22Rv1 (cell line): ENCODE results near the gene NELL1.

ENCODE experiments used
- CTCF ChIP-seq: fragments of 450-650 bp; IDR thresholded peaks from 2 replicates; pipeline ENCODE4 v1.5.1; 2017; ENCODE audit warnings: mild to moderate bottlenecking
- ZFX ChIP-seq: fragments of 450-650 bp; IDR thresholded peaks from 2 replicates; pipeline ENCODE4 v1.6.1; 2017; ENCODE audit warnings: antibody characterized with exemption, borderline replicate concordance

GRCh38 chr11:21582791-21583190 lies 913.4 kb downstream of the NELL1 start:
- TF ChIP-seq CTCF (no peak), ZFX (no peak)
